Measurements from ENCODE around the gene CRYGD.
A peak's percentile ranks its signal among the peaks of the same experiment; 100 is the strongest.
"Not testable (repeated sequence)": the region's sequence is repeated elsewhere in the genome, so short reads cannot be mapped to it uniquely, and the experiment has no call there.

The CRYGD gene

DNA sequence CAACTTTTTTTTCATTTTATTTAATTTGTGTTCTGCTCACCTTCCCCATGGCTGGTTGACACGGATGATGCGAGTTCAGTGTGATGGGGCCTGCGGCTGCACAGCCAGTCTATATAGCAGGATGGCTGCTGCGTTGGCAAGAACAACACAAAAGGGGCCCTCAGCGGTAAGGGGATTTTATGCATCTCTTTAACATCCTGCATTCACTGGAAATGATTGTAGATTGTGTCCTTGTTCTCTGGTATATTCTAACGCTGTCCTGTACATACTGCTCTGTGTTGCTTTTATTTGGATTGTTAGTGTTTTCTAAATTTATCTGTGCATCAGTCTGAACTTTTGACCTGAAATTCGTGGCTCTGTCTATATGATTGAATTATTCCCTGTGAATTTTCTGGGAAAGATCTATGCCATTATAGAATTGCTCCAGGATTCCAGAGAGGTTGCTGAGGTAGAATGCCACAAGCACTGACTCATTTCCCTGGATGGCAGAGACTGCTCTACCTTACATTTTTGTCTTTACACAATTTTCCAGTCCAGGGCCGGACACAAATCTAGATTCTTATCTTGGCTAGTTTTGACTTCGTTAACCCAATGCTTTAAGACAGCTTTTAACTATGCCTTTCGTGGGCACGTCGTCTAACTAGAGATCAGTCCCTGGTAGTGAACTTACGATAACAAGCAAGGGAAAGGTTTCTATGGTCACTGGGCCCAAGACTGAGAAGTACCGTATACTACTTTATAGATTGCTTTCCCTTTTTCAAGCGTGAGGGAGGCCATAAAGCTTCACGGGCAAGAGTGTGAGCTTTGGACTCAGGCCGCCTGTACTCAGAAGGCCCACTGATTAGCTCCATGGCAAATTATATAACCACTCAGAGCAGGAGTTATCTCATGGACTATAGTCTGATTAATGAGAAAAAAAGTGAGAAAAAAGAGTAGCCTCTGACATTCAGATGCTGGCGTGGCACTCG, 5.7 kb upstream of the CRYGD start, which contains the start of gene CRYGC:
TSS of gene CRYGC (minus strand) at position 85 of the 968 bp plus-strand sequence. CDS start at position 49, 36 bp downstream.
- no peak for DNase-seq (ENCODE audit: low spot score)

DNA sequence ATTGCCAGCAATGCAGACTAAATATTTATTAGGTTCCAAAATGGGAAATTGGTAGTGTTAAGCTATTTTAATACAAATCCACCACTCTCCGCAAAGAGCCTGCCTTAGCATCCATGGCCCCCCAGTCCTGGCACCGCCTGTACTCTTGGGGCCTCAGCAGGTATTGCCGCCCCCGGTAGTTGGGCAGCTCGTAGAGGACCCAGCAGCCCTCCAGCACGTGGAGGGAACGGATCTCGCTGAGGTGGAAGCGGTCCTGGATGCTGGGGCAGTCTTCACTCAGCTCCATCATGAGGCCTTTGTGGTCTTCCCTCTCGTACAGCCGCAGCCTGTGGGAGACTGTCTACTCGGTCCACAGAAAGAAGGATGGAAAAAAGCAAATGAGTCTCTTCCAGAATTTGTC, 3.8 kb upstream of the CRYGD start:
- no peak for DNase-seq (ENCODE audit: low spot score)

DNA sequence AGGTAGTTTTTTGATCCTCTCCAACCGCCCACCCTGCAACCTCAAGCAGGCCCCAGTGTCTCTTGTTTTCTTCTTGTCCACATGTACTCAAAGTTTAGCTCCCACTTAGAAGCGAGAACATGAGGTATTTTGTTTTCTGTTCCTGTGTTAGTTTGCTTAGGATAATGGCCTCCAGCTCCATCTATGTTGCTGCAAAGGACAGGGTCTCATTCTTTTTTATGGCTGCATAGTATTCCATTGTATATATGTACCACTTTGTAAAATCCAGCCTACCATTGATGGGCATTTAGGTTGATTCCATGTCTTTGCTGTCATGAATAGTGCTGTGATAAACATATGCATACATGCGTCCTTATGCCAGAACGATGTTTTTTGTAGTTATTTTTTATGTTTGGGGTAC, 2.8 kb upstream of the CRYGD start:
- DNase-seq (ENCODE audit: low spot score) = no peak

DNA sequence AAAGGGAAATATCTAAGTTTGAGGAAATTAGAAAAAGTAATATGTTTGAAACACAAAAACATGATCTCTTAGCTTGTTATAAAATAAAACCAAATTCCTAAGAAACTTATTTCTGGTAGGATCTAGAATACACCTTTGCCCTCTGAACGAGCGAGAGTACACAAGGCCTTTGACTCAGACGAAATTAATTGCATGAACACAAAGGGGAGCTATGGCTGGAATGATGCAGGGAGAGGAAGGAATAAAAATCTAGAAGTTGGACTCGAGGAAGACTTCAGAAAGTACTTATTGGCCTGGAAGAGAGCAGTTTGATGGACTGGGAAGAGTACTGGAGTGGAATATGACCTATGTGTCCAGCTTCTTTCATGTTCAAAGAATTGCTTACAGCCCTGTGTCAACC, 927 bp upstream of the CRYGD start:
- no peak for DNase-seq (ENCODE audit: low spot score)

DNA sequence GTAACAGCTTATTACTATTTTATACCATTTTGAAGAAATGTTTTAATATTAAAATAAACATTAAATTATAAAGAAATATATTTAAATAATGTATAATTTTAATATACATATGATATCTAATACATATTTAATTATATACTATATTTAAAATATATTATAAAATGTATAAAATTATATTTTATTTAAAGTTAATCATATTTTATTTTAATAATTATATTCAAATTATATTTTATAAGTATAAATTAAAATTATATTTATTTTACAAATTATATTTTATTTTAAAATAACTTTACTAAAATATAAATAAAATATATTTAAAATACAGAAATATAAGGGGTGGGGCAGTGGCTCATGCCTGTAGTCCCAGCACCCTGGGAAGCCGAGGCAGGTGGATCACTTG, 2.1 kb downstream of the CRYGD start:
- no peak for DNase-seq (ENCODE audit: low spot score)

DNA sequence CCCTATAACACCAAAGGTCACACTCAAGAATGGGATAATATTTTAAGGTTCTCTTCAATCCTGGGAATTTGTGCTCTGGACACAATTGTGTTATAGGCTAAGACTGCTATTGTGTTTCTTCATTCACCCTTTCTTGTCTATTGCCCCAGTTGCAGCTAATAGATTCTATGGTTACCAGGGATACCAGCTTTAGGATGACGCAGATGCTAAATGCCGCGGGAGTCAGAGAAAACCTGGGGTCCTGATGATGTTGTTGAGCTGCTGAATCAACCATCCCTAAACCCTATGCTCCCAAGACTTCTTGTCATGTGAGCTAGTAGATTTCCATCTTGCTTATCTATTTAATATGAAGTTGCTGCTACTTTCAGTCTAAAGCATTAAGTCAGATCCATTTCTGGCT, 5.4 kb downstream of the CRYGD start:
- no peak for DNase-seq (ENCODE audit: low spot score)

DNA sequence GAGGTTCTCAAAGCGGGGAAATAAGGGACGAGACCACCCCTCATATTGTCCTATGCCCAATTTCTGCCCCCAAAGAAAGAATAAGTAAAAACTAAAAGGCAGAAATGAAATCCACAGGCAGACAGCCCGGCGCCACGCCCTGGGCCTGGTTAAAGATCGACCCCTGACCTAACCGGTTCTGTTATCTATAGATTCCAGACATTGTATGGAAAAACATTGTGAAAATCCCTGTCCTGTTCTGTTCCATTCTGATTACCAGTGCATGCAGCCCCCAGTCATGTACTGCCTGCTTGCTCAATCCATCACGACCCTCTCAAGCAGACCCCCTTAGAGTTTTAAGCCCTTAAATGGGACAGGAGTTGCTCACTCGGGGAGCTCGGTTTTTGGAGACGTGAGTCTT, 6.9 kb downstream of the CRYGD start:
- not testable (repeated sequence) for DNase-seq (ENCODE audit: low spot score)

DNA sequence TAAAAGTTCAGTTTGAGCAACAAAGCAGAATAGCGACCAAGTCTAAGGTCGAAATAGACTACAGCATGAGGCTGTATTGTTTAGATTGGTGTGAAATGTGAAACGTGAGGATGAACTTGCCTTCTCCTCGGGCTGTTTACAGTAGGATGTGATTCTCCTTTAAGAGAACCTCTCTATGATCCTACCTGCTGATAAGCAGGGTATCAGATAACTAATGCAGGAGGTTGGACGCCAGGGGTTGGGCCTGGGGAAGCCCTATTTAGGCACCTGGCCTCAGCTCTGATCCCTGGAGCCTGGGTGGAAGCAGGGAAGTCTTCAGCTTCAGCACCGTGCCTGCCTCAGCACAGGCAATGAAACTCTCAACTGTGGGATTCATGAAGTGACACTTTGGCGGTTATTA, 11.4 kb downstream of the CRYGD start:
- no peak for DNase-seq (ENCODE audit: low spot score)

DNA sequence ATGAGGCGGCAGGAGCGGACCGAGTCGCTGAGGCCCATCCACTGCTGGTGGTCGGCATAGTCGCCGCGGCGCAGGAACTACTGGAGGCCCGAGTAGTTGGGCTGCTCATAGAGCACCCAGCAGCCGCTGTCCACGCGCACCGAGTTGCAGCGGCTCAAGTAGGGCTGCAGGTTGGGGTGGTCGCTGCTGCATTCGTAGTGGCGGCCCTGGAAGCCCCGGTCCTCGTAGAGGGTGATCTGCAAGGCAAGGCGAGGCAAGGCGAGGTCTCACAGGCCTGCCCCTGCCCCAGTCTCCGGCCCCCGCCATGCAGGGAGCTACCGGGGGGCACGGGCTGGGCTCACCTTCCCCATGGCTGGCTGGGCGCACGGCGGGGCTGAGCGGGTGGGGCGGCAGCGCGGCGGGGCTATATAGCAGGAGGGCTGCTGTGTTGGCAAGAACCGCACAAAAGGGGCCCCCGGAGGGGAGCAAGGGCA, 12.0 kb downstream of the CRYGD start:
- not testable (repeated sequence) for DNase-seq (ENCODE audit: low spot score)

DNA sequence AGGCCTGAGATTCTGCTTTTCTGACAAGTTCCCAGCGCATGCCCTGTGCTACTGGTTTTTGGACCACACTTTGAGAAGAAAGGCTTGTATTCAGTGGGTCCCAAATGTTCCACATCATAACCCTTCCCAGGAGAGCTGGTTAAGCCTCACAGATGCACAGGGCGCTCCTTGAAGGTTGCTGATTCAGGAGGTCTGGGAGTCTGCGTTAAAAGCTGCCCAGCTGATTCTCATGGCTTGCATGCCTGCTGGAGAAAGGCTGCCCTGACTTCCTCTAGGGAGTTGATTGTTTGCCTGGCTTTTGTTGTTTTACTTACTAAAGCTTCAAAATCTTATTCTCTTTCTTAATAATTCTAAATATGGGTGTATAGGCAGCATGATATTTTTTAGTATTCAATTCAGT, 20.7 kb downstream of the CRYGD start:
- DNase-seq (ENCODE audit: low spot score) = no peak

DNA sequence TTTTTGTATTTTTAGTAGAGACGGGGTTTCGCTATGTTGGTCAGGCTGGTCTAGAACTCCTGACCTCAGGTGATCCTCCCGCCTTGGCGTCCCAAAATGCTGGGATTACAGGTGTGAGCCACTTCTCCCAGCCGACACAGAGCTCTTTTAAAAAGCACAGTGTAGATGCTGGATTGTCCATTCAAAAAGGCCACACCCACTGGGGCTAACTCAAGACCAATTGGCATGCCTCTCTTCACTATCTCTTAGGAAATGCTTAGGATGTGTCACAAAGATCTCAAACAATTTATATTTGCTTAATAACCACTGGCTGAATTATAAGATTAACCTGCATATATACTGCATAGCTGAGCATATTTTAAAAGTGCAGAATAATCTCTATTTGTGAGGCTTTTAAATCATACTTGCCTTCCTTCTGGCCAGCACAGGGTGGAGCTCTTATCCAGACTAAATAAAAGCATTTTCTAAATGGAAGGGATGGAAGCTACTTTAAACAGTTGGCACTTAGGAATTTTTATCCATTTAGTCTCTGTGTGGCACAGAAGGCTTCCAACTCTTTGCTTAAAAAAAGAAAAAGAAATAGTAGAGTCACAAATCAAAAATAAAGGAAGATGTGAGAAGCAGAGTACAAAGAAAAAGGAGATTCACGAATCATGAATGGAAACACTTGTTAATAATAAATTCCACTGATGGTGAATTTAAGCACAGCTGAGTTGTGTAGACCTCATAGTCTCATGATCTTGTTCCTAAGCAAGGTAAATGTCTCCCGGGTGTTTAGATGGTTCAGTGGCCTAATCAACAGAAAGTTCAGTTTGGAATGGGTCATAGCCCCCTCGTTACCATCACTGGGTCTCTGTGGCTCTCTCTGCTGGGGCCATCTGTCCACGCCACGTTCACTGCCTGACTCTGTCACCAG, 22.4 kb downstream of the CRYGD start:
- DNase-seq (ENCODE audit: low spot score) = peak; percentile 50

DNA sequence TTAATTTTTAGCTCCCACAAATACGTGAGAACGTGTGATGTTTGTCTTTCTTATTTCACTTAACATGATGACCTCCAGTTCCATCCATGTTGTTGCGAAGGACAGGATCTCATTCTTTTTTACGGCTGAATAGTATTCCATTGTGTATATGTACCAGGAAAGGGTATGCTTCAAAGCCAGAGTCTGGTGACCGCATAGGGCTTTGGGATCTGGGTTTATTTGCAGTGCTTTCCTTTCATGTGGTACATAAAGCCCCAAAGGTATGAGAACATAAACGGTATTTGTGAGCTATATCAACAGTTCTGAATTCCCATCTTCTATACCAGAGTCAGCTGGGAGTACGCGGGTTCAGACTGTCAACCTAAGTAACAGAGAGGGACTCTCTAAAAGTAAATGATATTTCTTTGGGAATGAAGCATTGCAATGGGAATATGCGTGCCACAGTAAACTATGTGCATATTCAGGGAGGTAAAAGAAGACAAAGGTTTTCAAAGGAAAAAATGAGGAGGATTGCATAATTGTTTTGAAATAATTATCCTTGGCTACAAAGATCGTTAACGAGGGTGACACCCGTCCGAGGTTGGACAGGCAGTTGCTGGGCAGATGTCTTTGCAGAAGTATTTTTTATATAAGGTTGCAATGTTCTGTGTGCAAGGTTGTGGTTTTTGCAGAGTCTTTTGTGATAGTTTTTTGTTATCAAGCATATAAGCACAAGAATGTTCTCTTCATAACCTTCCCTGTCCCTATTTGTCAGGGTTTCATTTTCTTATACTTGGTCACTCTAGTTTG, 24.4 kb downstream of the CRYGD start:
- DNase-seq (ENCODE audit: low spot score) = no peak

DNA sequence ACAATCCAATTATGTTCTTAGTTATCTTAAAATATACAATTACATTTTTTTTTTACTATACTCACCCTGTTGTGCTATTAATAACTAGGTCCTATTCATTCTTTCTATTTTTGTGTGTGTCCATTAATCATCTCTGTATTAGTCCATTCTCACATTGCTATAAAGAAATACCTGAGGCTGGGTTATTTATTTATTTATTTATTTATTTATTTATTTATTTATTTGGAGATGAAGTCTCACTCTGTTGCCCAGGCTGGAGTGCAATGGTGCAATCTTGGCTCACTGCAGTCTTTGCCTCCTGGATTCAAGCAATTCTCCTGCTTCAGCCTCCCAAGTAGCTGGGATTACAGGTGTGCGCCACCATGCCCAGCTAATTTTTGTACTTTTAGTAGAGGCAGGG, 25.6 kb downstream of the CRYGD start:
- DNase-seq (ENCODE audit: low spot score) = not testable (repeated sequence)

DNA sequence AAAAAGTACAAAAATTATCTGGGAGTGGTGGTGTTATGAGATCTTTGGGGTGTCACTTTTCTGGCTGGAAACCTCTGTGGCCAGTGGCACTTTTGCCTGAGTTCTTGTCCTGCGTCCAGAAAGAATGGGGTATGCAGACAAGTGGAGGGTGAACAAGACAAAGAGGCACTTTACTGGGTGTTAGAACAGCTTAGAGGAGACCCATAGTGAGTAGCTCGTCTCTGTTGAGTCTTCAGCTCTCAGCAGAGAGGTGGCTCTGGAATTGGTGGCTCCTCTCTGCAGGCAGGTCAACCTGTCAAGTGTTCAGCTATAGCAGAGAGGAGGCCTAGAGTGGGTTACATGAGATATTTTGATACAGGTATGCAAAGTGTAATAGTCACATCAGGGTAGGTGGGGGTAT, 26.1 kb downstream of the CRYGD start:
- DNase-seq (ENCODE audit: low spot score) = no peak

DNA sequence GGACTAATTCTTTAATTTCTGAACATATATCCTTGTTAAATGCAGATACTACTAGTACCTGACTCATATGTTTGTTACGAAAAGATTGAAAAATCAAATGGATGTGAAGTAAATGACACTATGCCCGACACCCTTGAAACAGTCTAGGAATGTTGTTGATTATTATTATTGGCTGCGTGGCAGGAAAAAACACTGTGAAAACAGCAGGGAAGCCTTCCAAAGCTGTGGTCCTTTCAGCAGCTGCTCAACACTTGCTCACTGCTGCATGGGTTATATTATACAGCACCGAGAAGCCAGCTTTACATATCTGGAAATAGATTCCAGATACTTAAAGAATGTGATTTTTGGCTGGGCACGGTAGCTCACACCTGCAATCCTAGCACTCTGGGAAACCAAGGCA, 26.5 kb downstream of the CRYGD start:
- no peak for DNase-seq (ENCODE audit: low spot score)

DNA sequence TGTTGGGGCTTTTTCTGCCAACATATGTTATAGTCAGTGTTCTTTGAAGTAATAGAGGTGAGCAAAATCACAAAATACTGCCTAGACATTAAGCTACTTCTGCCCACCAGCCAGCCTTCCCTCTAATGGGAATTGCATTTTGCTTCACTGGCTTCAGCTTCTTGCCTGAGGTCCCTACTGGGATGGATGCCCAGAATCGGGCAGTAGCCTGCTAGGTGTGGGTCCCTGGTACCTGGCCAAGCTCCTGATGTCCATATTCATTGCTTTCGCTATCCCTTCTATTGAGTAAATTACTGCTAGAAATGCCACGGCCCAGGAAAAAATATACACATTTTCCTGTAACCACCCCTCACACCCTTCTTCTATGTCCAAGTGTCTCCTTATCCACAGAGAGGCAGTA, 27.0 kb downstream of the CRYGD start:
- no peak for DNase-seq (ENCODE audit: low spot score)

DNA sequence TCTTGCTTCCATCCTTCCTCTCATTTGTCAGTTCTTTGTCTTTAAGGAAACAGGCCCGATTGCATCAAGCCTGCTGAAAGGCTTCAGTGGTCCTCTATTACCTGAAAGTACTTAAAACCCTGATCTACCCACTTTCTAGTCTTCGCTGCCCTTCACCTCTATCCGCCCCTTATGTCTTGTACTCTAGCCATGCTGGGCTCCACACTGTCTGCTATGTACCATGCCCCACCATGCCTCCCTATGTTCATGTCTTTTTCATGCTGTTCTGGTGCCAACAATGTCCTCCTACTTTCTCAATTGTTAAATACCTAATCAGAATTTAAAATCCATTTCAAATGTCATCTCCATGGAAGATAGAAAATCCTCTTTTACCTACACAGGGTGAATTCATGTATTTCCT, 28.2 kb downstream of the CRYGD start:
- DNase-seq (ENCODE audit: low spot score) = no peak

DNA sequence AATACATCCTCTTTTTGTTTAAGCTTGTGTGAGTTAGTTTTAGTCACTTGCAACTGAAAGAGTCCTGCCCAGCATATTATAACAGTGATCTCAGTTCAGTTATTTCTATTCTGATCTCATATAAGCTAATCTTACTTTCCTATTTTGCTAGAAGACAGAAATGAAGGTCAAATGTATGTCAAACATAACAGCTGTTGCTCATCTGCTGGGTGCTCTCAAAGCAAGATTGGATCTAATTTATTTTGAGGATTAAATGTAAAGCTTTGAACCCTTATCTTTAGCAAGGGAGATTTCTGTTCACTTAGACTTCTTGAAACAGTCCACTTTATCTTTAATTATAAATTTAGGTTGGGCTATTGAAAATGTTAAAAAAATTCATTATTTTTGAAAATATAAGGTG, 31.2 kb downstream of the CRYGD start:
- DNase-seq (ENCODE audit: low spot score) = no peak

DNA sequence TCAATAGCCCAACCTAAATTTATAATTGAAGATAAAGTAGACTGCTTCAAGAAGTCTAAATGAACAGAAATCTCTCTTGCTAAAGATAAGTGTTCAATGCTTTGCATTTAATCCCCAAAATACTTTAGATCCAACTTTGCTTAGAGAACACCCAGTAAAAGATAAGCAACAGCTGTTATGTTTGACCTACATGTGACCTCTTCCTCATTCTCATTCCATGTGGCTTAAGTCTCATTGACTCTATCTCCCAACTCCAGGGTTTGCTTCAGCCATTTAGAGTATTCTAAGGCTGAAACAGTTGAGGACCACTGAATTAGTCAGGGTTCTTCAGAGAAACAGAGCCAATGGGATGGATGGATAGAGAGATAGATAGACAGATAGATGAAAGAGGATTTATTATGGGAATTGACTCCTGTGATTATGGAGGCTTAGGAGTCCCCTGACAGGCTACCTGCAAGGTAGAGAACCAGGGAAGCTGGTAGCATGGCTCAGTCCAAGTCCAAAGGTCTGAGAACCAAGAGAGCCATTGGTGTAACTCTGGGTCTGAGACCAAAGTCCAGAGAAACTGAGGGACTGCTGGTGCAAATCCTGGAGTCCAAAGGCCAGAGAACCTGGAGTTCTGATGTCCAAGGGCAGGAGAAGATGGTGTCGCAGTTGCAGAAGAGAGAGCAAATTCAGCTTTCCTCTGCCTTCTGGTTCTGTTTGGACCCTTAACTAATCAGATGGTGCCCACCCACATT, 32.1 kb downstream of the CRYGD start:
- no peak for DNase-seq (ENCODE audit: low spot score)

DNA sequence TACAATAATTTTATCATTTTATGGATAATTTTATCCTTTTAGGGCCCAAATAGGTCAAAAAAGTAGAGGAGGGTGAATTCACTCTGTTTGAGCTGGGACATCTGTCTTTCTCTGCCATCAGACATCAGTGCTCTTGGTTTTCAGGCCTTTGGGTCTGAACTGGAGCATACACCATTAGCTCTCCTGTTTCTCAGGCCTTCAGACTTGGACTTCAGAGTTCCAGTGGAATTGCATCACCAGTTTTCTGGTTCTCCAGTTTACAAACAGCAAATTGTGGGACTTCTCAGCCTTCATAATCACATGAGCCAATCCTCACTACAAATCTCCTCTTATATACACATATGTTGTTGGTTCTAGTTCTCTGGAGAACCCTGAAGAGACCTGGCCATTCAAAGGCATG, 33.9 kb downstream of the CRYGD start:
- no peak for DNase-seq (ENCODE audit: low spot score)

DNA sequence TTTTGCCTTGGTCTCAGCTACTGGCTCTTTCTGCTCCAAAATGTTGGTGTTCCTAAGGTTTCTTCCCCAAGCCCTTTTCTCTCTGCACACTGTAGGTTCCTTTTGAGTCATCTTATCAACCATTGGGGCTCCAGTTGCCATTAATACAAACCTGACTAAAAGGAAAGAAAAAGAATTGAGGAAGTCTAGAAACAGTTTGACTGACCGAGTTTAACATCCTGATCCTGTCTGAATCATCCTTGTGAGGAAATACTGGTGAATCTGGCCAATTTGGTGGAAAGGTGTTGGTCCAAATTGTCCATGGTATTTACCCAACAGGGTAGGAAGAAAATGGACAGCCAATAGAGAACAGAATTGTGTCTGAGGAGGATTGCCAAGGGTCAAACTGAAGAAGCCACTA, 38.3 kb downstream of the CRYGD start:
- no peak for DNase-seq (ENCODE audit: low spot score)
